NCI-H2107 treated with DMSO at 0.1 percent for 48 hours (cell line): Measurements from ENCODE around the gene UMPS.
"Not testable (repeated sequence)": the region's sequence is repeated elsewhere in the genome, so short reads cannot be mapped to it uniquely, and the experiment has no call there.

Experiments
- DNase-seq: peaks from one replicate; lab custom pipeline; 2025; ENCODE audit not compliant: unreplicated experiment; lab: John Stamatoyannopoulos, UW

Gene UMPS

GRCh38 chr3:124779116-124779515 is 48.9 kb downstream of the UMPS start:
- DNase-seq, result no peak

- no peak for DNase-seq
These were observed 49.5 kb downstream of the UMPS start for GRCh38 chr3:124779751-124780191.

GRCh38 chr3:124780356-124780755 is 50.1 kb downstream of the UMPS start:
- no peak for DNase-seq

- no peak for DNase-seq
These were observed 50.7 kb downstream of the UMPS start for GRCh38 chr3:124780761-124781475.

GRCh38 chr3:124781476-124782376 is 51.5 kb downstream of the UMPS start:
- no peak for DNase-seq

- not testable (repeated sequence) for DNase-seq
These were observed 52.1 kb downstream of the UMPS start for GRCh38 chr3:124782377-124782712.

GRCh38 chr3:124783696-124784095 is 53.4 kb downstream of the UMPS start:
- DNase-seq, result no peak

GRCh38 chr3:124784686-124785382 is 54.6 kb downstream of the UMPS start:
- DNase-seq, result no peak

GRCh38 chr3:124785973-124786372 is 55.7 kb downstream of the UMPS start:
- no peak for DNase-seq

GRCh38 chr3:124786511-124787241 is 56.4 kb downstream of the UMPS start:
- no peak for DNase-seq

GRCh38 chr3:124787476-124788195 is 57.4 kb downstream of the UMPS start:
- DNase-seq, result no peak

GRCh38 chr3:124788254-124788745 is 58.0 kb downstream of the UMPS start:
- no peak for DNase-seq

- not testable (repeated sequence) for DNase-seq
These were observed 58.9 kb downstream of the UMPS start for GRCh38 chr3:124789103-124789502.

- no peak for DNase-seq
These were observed 60.9 kb downstream of the UMPS start for GRCh38 chr3:124791142-124791541.

GRCh38 chr3:124791639-124792151 is 61.4 kb downstream of the UMPS start:
- no peak for DNase-seq

GRCh38 chr3:124792341-124793040 is 62.2 kb downstream of the UMPS start:
- DNase-seq, result no peak

- DNase-seq, result no peak
These were observed 62.9 kb downstream of the UMPS start for GRCh38 chr3:124793054-124793739.

GRCh38 chr3:124796477-124796876 is 66.2 kb downstream of the UMPS start:
- DNase-seq, result no peak
